Embryonic facial prominence (tissue), 1 donor: ENCODE results near the gene MYO1C.

Source experiments
- DNase-seq: peaks from one replicate; pipeline ENCODE4 v3.0.0-alpha.2; 2016; ENCODE audit errors: extremely low spot score

The MYO1C gene

DNA sequence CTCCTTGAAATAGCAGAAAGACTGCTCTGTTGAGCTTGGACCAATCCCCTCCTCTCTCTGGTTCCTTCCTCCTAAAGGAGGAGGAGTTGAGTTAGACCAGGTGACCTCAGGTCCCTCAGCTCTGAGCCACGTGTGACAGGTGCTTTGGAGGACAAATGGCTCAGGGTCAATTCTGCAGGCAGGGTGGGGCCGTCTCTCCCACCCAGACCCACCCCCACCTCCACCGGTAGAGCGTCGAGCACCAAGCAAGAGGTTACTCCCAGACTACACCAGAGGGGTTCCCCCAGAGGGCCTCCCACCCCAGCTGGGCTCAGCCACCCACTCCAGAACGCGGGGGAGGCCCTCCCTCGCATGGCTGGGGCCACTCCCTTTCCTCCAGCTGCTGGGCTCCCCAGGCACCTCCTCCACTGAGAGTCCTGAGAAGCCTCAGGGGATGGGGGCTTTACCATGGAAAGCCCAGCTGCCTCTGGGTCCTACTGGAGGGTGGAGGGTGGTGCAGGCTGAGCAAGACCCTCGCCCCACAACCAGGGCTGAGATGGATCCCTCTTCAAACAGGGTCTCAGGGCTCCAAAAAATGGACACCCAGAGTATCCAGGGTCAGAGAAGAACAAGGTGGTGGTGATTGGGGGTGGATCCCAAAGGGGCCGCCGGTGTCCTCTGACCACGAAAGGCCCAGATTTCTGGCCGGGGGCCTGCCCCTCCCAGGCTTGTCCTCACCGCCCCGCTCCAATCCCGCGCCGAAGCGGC is 7.6 kb downstream of the MYO1C start:
- DNase-seq = no peak

GRCh38 chr17:1484060-1484535 is 8.4 kb downstream of the MYO1C start:
- no peak for DNase-seq

- no peak for DNase-seq
Measured at GRCh38 chr17:1482680-1483079, 9.8 kb downstream of the MYO1C start.

- no peak for DNase-seq
Measured at GRCh38 chr17:1481736-1482135, 10.8 kb downstream of the MYO1C start.

DNA sequence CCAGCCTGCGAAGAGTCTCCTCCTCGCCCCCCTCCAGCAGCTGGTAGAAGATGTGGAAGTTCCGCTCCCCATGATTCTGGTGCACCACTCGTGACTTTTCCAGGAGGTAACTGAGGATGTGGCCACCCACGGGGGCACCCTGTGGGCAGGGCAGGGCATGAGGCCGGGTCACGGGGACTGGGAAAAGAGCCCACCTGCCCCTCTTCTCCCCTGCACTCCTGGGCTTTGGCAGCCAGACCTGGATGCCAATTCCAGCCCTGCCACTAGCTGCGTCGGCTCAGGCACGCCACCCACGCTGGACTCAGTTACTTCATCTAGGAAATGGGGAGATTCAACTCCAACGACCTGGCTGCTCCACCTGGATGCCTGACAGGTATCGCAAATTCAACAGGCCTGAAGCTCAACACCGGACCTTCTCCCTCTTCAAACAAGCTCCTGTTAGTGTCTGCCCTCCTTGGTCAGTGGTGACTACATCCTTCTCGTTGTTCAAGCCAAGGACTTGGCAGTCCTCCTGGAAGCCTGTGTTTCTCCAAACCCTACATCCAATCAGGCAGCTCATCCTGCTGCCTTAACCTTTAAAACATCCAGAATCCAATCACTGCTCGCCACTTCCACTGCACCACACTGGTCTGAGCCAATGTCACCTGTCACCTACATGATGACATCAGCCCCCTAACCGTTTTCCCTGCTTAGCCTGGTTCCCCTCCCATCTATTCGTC is 11.6 kb downstream of the MYO1C start:
- no peak for DNase-seq

DNA sequence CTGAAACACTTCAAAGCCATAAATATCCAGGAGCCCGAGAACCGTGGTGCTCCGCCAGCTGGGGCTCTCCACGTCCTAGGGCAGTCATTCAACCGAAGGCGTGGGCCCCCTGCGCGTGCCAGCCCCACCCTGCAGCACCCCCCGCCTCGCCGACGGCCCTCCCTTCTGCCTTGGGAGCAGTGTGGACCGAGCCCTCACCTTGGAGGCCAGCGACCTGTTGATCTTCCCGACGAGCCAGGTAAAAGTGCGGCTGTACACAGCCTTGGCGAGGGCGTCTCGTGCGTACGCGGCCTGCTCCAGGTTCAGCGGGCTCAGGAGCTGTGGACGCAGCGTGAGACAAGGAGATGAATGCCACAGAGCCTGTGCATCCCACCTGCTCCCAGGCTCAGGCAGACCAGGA is 14.1 kb downstream of the MYO1C start:
- DNase-seq = no peak

DNA sequence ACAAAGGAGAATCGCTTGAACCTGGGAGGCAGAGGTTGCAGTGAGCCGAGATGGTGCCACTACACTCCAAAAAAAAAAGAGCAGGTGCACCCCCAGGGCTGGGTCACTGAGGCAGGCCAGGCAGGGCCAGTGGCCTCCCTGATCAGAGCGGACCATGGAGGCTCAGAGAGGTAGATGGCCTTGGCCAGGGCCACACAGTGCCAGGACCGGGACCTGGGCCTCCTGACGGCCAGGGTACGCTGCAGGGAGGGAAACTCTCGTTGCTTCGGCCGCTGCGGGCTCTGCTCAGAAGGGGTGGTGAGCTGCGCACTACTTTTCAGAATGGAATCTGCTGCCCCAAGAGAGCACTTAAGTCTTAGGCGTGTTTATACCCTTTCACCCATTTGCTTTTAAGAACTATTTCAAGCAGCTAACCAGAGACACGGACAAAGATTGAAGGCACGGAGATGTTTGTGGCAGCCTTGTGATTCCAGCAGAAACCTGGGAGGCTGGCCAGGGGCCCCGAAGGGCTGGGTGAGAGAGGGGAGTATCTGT is 17.1 kb downstream of the MYO1C start:
- DNase-seq = no peak

- DNase-seq = no peak
Measured at GRCh38 chr17:1474402-1475189, 17.9 kb downstream of the MYO1C start.

DNA sequence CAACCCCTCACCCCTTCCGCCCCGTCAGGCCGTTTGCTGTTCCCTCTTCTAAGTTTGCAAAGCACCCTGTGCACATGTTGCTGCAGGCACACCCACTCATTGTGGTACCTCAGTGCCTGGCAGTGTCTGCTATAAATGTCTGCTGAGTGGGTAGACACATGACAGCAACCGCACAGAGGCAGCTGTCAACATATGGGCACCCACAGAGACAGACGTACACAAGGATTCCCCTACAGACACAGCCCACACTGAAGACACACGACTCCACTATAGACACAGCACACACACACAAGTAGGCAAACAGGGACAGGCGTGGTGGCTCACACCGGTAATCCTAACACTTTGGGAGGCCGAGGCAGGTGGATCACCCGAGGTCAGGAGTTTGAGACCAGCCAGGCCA is 18.6 kb downstream of the MYO1C start:
- DNase-seq = no peak

DNA sequence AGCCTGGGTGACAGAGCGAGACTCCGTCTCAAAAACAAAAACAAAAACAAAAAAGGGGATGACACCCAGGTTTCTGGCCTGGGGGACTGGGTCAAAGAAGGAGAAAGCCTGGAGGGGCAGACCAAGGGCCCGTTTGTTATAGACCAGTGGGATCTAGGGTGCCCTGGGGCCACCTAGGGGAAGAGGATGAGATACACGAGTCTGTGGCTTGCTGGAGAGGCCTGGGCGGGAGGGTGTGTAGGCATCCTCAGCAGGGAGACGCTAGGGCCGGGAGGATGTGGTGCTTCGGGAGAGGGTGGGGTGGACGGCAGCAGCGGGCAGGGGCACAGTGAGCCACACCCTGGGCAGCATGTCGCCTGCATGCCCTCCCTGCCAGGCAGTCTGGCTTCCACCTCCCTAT is 19.3 kb downstream of the MYO1C start:
- no peak for DNase-seq

- DNase-seq = no peak
Measured at GRCh38 chr17:1471911-1472821, 20.3 kb downstream of the MYO1C start.

- no peak for DNase-seq
Measured at GRCh38 chr17:1471490-1471889, 21.0 kb downstream of the MYO1C start.

DNA sequence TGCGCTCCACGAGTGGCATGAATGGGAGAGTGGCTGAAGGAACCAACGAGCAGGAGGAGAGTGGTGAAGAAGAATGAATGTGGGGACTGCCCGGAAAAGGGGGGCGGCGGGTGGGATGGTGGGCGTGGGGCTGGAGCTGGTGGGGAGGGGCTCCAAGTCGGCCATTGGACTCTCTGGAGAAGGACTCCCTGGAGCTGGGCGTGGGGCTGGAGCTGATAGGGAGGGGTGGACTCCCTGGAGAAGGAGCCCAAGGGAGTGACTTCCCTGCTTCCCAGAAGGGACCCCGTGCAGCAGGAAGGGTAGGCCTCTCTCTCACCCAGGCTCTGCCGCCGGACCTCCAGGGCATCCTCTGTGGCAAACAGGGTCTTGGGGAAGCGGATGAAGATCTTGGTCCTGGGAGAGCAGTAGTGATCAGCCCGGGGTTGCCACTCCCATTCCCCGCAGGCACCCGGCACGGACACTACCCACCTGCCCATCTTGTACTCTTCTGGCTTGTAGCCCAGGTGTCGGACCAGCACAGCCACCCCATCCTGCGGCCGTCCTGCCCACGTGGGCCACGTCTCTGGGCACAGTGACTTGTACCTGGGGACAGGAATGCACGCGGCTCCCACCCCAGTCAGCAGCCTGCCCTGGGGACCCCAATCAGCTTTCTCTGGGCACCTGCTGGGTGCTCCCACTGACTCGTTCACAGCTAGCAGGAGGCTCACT is 21.6 kb downstream of the MYO1C start:
- no peak for DNase-seq

- no peak for DNase-seq
Measured at GRCh38 chr17:1470071-1470754, 22.3 kb downstream of the MYO1C start.

GRCh38 chr17:1469231-1469852 is 23.1 kb downstream of the MYO1C start:
- no peak for DNase-seq

- no peak for DNase-seq
Measured at GRCh38 chr17:1467898-1468492, 24.5 kb downstream of the MYO1C start.

DNA sequence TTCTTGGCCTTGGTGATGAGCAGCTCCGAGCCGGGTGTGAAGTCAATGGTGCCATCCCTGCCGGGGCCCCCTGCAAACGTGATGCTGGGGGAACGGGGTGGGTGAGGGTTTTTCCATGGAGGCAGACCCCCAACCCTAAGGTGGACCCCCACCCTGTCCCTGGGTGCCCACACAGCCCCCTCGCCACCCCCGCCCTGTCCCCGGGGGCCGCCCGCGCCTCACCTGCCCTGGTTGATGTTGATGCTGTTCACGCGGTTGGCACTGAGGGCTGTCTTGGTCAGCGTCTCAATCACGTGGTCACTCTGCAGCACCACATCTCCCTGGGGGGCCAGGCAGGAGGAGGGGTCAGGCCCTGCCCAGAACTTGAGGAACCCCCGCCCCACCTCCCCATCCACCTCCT is 25.2 kb downstream of the MYO1C start:
- no peak for DNase-seq

DNA sequence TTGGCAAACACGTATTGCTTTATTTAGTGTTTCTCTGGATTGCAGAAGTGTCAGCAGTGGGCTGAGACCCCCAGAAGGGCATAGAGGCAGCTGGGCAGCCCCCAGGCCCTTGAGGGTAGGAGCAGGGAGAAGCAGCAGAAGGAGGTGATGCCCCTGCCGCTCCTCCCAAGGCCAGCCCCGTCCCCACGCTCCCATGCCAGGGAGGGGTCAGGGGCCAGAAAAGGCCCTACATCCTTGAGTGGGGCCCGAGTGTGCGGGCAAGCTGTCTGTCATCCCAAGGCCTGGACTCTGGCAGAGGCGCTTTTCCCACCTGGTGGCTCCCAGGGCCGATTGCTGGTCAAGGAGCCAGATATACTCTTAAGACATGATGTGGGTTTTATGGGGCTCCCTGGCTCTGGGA is 28.3 kb downstream of the MYO1C start:
- DNase-seq = no peak
